ENCODE measurements around the gene GSAP.
"Not testable (repeated sequence)": the region's sequence is repeated elsewhere in the genome, so short reads cannot be mapped to it uniquely, and the experiment has no call there.

Gene GSAP

GRCh38 chr7:77337456-77337990 is 78.6 kb downstream of the GSAP start:
- peak; percentile 33 for DNase-seq (ENCODE audit: low read depth)
- H3K4me3 ChIP-seq (ENCODE audit: low read depth, low read length) = no peak overlapping the region
- TF ChIP-seq POLR2A (IDR thresholded peaks at IDR 0.05; ENCODE audit: extremely low read depth, insufficient read length) (no peak), MYC (IDR thresholded peaks at IDR 0.05; ENCODE audit: low read depth, low read length) (no peak), CTCF (IDR thresholded peaks at IDR 0.05; ENCODE audit: low read depth, low read length) (no peak)
- TF ChIP-seq, protein P1, sequence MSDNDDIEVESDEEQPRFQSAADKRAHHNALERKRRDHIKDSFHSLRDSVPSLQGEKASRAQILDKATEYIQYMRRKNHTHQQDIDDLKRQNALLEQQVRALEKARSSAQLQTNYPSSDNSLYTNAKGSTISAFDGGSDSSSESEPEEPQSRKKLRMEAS (IDR thresholded peaks at IDR 0.05; ENCODE audit: low read depth, low read length) = no peak

GRCh38 chr7:77335581-77335980 is 80.6 kb downstream of the GSAP start:
- no peak for DNase-seq (ENCODE audit: low read depth)
- no peak overlapping the region for H3K4me3 ChIP-seq (ENCODE audit: low read depth, low read length)
- TF ChIP-seq, protein P1 (IDR thresholded peaks at IDR 0.05; ENCODE audit: low read depth, low read length) = no peak
- TF ChIP-seq CTCF (IDR thresholded peaks at IDR 0.05; ENCODE audit: low read depth, low read length) (no peak), POLR2A (IDR thresholded peaks at IDR 0.05; ENCODE audit: extremely low read depth, insufficient read length) (no peak), MYC (IDR thresholded peaks at IDR 0.05; ENCODE audit: low read depth, low read length) (no peak)

- not testable (repeated sequence) for H3K4me3 ChIP-seq (ENCODE audit: low read depth, low read length)
These were observed 82.1 kb downstream of the GSAP start for GRCh38 chr7:77334039-77334438.

DNA sequence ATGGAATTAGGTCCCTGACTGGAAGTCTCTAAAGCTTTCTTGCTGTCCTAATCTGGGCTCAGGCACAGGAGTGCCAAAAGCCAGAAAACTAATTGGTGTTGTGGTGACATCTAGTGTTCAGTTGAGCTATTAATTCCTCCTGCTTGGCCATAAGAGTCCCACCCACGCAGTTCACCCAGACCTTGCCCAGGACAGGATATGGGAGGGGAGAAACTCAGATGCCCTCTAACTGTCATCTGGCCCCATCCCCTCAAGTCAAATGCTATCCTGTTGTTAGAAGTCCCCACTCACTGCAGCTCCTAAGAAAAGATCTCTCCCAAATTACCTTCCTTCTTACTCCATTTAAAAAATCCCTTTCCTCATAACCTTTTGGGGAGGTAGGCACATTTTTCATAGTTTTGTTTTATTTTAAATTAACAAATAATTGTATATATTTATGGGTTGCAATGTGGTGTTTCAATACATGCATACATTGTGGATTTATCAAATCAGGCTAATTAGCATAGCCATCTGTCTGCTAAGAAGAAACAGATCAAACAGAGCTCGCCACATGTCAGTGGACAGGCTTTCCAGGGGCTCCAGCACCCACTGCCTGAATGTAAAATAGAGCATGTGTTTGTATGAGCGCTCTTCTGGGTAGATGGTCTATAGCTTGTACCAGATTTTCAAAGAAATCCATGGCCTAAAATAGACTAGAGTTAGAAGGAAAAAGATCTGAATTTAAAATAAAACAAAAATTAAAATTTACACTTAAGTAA is 84.0 kb downstream of the GSAP start:
- peak overlapping the region; percentile 25 for H3K4me3 ChIP-seq (ENCODE audit: low read depth, low read length)
- peak; percentile 26 for TF ChIP-seq POLR2A (IDR thresholded peaks at IDR 0.05; ENCODE audit: extremely low read depth, insufficient read length)
- TF ChIP-seq MYC (IDR thresholded peaks at IDR 0.05; ENCODE audit: low read depth, low read length) = peak; percentile 69
- peak; percentile 46 for TF ChIP-seq CTCF (IDR thresholded peaks at IDR 0.05; ENCODE audit: low read depth, low read length)
- TF ChIP-seq, protein P1 (IDR thresholded peaks at IDR 0.05; ENCODE audit: low read depth, low read length) = peak; percentile 70
- peak; percentile 99 for DNase-seq (ENCODE audit: low read depth)

More at GRCh38 chr7:77334039-77334438, 82.1 kb downstream of the GSAP start:
- not testable (repeated sequence) for DNase-seq (ENCODE audit: low read depth)

GRCh38 chr7:77330169-77330882 is 85.8 kb downstream of the GSAP start:
- TF ChIP-seq POLR2A (IDR thresholded peaks at IDR 0.05; ENCODE audit: extremely low read depth, insufficient read length) = no peak
- no peak for TF ChIP-seq CTCF (IDR thresholded peaks at IDR 0.05; ENCODE audit: low read depth, low read length)
- TF ChIP-seq, protein P1 (IDR thresholded peaks at IDR 0.05; ENCODE audit: low read depth, low read length) = peak; percentile 58
- peak; percentile 64; the same call in 1 of the 2 replicates for TF ChIP-seq MYC (IDR thresholded peaks at IDR 0.05; ENCODE audit: low read depth, low read length)
- peak overlapping the region; percentile 22 for H3K4me3 ChIP-seq (ENCODE audit: low read depth, low read length)
- peak; percentile 99 for DNase-seq (ENCODE audit: low read depth)
